GM12892 (cell line): ENCODE results near the gene LACTBL1.

Experiments used
- DNase-seq: peaks from one replicate; pipeline ENCODE4 v3.0.0; 2011; ENCODE audit not compliant: insufficient read length
- FAIRE-seq: peaks from 2 replicates; lab custom pipeline; 2011; peaks lifted over from hg19 to GRCh38; lab: Jason Lieb, UNC
- POLR2A ChIP-seq: IDR thresholded peaks from 2 replicates; pipeline ENCODE4 v1.6.1; 2011; ENCODE audit warnings: low read depth, low read length, control low read depth
- POLR2AphosphoS5 ChIP-seq: IDR thresholded peaks from 2 replicates; pipeline ENCODE4 v1.6.1; 2011; ENCODE audit warnings: low read depth, low read length, control low read depth
- TAF1 ChIP-seq: IDR thresholded peaks from 2 replicates; pipeline ENCODE4 v1.6.1; 2011; ENCODE audit warnings: low read depth, mild to moderate bottlenecking, control low read depth, low read length, borderline replicate concordance

The LACTBL1 gene

GRCh38 chr1:22967833-22968232 is 4.8 kb downstream of the LACTBL1 start:
- no peak for DNase-seq
- no peak for FAIRE-seq
- TF ChIP-seq TAF1 (no peak), POLR2AphosphoS5 (no peak), POLR2A (no peak)

GRCh38 chr1:22966309-22966708 is 6.4 kb downstream of the LACTBL1 start:
- peak; percentile 5 for FAIRE-seq
- TF ChIP-seq TAF1 = no peak
- no peak for TF ChIP-seq POLR2AphosphoS5
- TF ChIP-seq POLR2A = no peak
- DNase-seq = no peak

GRCh38 chr1:22963044-22963677 is 9.5 kb downstream of the LACTBL1 start:
- no peak for TF ChIP-seq TAF1
- no peak for TF ChIP-seq POLR2AphosphoS5
- no peak for TF ChIP-seq POLR2A
- FAIRE-seq (no peak), DNase-seq (no peak)

- no peak for TF ChIP-seq POLR2A
- no peak for TF ChIP-seq TAF1
- DNase-seq (no peak), FAIRE-seq (no peak)
These were observed 10.1 kb downstream of the LACTBL1 start for GRCh38 chr1:22962558-22962957.

- FAIRE-seq = no peak
- no peak for DNase-seq
- TF ChIP-seq POLR2A (no peak), POLR2AphosphoS5 (no peak), TAF1 (no peak)
These were observed 12.9 kb downstream of the LACTBL1 start for GRCh38 chr1:22959545-22960360.

GRCh38 chr1:22958556-22958955 is 14.1 kb downstream of the LACTBL1 start:
- DNase-seq (no peak), FAIRE-seq (no peak)
- no peak for TF ChIP-seq POLR2AphosphoS5
- no peak for TF ChIP-seq POLR2A
- TF ChIP-seq TAF1 = no peak

- TF ChIP-seq TAF1 = no peak
- no peak for TF ChIP-seq POLR2A
- TF ChIP-seq POLR2AphosphoS5 = no peak
- DNase-seq (no peak), FAIRE-seq (no peak)
These were observed 15.6 kb downstream of the LACTBL1 start for GRCh38 chr1:22957066-22957465.

GRCh38 chr1:22955146-22955545 is 17.5 kb downstream of the LACTBL1 start:
- TF ChIP-seq TAF1 (no peak), POLR2A (no peak), POLR2AphosphoS5 (no peak)
- DNase-seq = no peak
- FAIRE-seq = no peak

- TF ChIP-seq POLR2AphosphoS5 = no peak
- TF ChIP-seq TAF1 = no peak
- no peak for TF ChIP-seq POLR2A
- DNase-seq (no peak), FAIRE-seq (no peak)
These were observed 18.9 kb downstream of the LACTBL1 start for GRCh38 chr1:22953740-22954141.

GRCh38 chr1:22953057-22953739 is 19.5 kb downstream of the LACTBL1 start:
- no peak for TF ChIP-seq POLR2A
- no peak for TF ChIP-seq TAF1
- TF ChIP-seq POLR2AphosphoS5 = no peak
- DNase-seq (no peak), FAIRE-seq (no peak)

- TF ChIP-seq TAF1 = no peak
- no peak for TF ChIP-seq POLR2AphosphoS5
- TF ChIP-seq POLR2A = no peak
- DNase-seq = no peak
- FAIRE-seq = no peak
These were observed 20.0 kb downstream of the LACTBL1 start for GRCh38 chr1:22952694-22953056.

- no peak for TF ChIP-seq POLR2AphosphoS5
- FAIRE-seq = no peak
- no peak for DNase-seq
These were observed 20.9 kb downstream of the LACTBL1 start for GRCh38 chr1:22951796-22952195.
